Measurements from ENCODE around the gene MPEG1. TPM values are rescaled to one million over a fixed set of nuclear protein-coding genes. Genes with fewer than 3 reads are reported as not detected.

MPEG1 gene
- polyA plus RNA-seq, 6 donors from 2014 or later, result 40.6 to 96.5 (median 79.1) TPM

DNA sequence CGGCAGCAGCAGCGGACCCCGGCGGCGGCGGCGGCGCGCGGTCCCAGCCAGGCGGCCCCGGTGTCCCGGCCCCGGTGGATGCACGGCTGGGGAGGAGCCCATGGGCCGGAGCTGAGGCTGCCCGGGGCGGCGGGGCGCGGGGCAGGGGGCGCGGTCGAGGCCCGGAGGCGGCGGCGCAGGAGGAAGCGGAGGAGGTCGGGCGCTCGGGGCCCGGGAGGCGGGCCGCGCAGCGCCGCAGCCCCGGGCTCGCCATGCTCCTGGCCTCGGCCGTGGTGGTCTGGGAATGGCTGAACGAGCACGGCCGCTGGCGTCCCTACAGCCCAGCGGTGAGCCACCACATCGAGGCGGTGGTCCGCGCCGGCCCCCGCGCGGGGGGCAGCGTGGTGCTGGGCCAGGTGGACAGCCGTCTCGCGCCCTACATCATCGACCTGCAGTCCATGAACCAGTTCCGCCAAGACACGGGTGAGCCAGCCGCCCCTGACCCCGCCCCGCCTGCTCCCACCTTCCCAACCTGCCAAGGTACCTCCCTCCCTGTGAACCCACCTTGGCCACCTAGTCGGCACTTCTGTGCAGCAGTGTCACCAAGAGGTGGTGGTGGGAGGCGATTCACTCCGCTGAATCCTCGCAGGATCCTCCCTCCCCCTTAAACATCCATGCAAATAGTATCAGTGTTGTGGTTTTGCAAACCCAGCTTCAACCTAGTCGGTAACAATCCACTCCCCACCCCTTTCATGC lies 40.2 kb downstream of the MPEG1 start:
- Mint-ChIP-seq H3K27ac (peak overlapping the region; percentile 69 to 98 (median 98)), H3K4me3 (peak overlapping the region in 7 of 8 donors; percentile 93 to 99 (median 99)), H3K27me3 (no peaks in the 10 kb centered on the region), H3K9me3 (no peaks in the 10 kb centered on the region), H3K4me1 (peaks cover 37 to 46% (median 40%) of the 10 kb centered on the region in 3 donors), H3K36me3 (peaks cover 12 to 16% of the 10 kb centered on the region in 2 donors)
- peak; percentile 78 for DNase-seq
- ATAC-seq (ENCODE audit: low read depth in 2 of 2), result peak; percentile 60 to 65

DNA sequence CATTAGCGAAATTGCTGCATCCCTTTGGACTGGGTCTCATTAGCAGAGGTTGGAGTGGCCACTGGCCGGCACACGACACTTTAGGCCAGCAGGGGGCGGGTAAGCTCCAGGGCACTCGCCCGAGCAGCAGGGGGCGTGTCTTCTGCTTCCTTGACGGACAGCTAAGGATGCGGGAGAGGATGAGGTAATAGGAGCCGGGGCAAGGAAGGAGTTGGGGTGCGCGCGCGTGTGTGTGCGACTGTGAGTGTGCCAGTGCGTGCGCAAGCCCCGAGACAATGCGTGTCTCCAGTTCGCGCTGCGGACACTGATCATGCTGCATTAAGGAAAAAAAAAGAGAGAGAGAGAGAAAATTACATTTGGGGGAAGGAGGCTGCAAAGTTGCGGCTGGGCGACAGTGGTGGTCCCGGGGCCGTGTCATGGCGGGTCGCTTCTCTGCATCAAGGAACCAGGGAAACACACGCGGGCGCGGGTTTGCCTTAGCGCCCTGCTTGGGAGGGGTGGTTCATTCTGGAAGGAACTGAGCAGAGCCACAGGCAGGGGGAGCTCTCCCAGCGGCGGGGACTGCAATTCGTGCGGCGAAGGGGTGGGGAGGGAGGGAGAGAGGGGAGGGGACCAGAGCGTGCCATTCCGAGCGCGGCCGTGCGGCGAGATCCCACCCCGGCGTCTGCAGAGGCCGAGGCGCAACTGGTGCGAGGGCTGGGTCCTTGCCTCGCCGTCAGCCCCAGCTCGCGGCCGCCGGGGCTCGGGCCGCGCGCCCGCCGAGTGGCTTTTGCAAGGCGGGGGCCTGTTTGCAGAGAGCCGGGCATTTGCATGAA lies 41.0 kb downstream of the MPEG1 start, which contains the start of gene DTX4:
DTX4 (plus strand) TSS at position 625 of the 815 bp plus-strand sequence. CDS start 464 bp downstream, outside the sequence.
- H3K36me3 Mint-ChIP-seq, result peaks cover 8 to 12% of the 10 kb centered on the region in 2 donors
- H3K27me3 Mint-ChIP-seq, result no peaks in the 10 kb centered on the region
- DNase-seq (peak; percentile 86), ATAC-seq (ENCODE audit: low read depth in 2 of 2) (peak; percentile 73 to 74)
- H3K9me3 Mint-ChIP-seq, result no peaks in the 10 kb centered on the region
- H3K27ac Mint-ChIP-seq, result peak within 1 kb of the TSS; percentile 69 to 98 (median 98)
- peaks cover 30 to 39% (median 33%) of the 10 kb centered on the region in 3 donors for H3K4me1 Mint-ChIP-seq
- peak within 1 kb of the TSS in 7 of 8 donors; percentile 93 to 99 (median 99) for H3K4me3 Mint-ChIP-seq

DNA sequence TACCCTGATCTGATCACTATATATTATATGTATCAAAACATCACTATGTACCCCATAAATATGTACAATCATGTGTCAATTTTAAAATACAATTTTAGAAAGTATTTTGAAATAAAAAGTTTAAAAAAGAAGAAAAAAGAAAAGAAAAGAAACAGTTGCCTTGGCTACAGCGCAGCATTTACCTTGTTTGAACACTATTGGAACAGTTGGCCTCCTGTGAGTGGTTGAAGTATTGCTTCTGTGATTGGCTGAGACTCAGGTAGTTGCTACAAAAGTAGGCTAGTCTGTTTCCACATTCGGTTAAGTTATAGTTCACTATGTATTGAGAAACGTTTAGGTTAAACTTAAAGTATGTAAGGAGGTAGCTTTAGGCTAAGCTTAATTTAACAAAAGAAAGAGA lies 48.7 kb downstream of the MPEG1 start:
- Mint-ChIP-seq H3K4me1 (peaks cover 0 to 3% (median 0%) of the 10 kb centered on the region in 3 donors), H3K4me3 (no peak overlapping the region), H3K9me3 (no peaks in the 10 kb centered on the region), H3K27me3 (no peaks in the 10 kb centered on the region), H3K36me3 (peaks cover 0 to 7% of the 10 kb centered on the region in 2 donors), H3K27ac (no peak overlapping the region)
- DNase-seq (no peak), ATAC-seq (ENCODE audit: low read depth in 2 of 2) (no peak)

Other genes with a start within 250 kb of the MPEG1 start
- gene GLYATL1B, start 126.6 kb downstream of the MPEG1 start, polyA plus RNA-seq (ENCODE audit: low read depth in 6 of 6), result 1 to 10 TPM in 4 of 6 donors, under 1 TPM in 1, not detected in 1; 0.52 to 2.4 (median 1.6) TPM
- gene FAM111B, start 105.7 kb downstream of the MPEG1 start, polyA plus RNA-seq (ENCODE audit: low read depth in 6 of 6), result 10 to 100 TPM in 5 of 6 donors, 1 to 10 TPM in 1; 9.4 to 69.2 (median 10.4) TPM
- 10 to 100 TPM; 32.9 to 61.6 (median 44.7) TPM for gene FAM111A, start 70.1 kb downstream of the MPEG1 start, polyA plus RNA-seq (ENCODE audit: low read depth in 6 of 6)
- gene DTX4, start 40.8 kb downstream of the MPEG1 start, polyA plus RNA-seq (ENCODE audit: low read depth in 6 of 6), result 10 to 100 TPM in 5 of 6 donors, 1 to 10 TPM in 1; 7.1 to 21.0 (median 12.9) TPM
- not detected for gene OR5AN1, start 146.0 kb upstream of the MPEG1 start, polyA plus RNA-seq (ENCODE audit: low read depth in 6 of 6)
- gene OR5A2, start 213.5 kb upstream of the MPEG1 start, polyA plus RNA-seq (ENCODE audit: low read depth in 6 of 6), result not detected
- gene OR5A1, start 223.5 kb upstream of the MPEG1 start, polyA plus RNA-seq (ENCODE audit: low read depth in 6 of 6), result not detected
- not detected for gene OR4D6, start 244.0 kb upstream of the MPEG1 start, polyA plus RNA-seq (ENCODE audit: low read depth in 6 of 6)